GM21737 (cell line): Measurements from ENCODE around the gene ZHX3.
"Not testable (repeated sequence)": the region's sequence is repeated elsewhere in the genome, so short reads cannot be mapped to it uniquely, and the experiment has no call there.

Experiments used
- ATAC-seq: cut with Tn5 transposase; IDR thresholded peaks from one replicate; pipeline ENCODE4 v1.9.1; 2021; ENCODE audit warnings: mild to moderate bottlenecking, moderate library complexity; ENCODE audit not compliant: unreplicated experiment

The ZHX3 gene

GRCh38 chr20:41137614-41138474 lies 179.7 kb downstream of the ZHX3 start:
- peak; percentile 16 for ATAC-seq

GRCh38 chr20:41136680-41137613 lies 180.6 kb downstream of the ZHX3 start, which contains the start of gene PLCG1:
TSS of gene PLCG1 (plus strand) at chr20:41137543. CDS start at chr20:41137642, 99 bp downstream.
- ATAC-seq, result peak; percentile 58

GRCh38 chr20:41135888-41136679 lies 181.4 kb downstream of the ZHX3 start:
- ATAC-seq, result no peak

- no peak for ATAC-seq
Observed at GRCh38 chr20:41135187-41135887, 182.2 kb downstream of the ZHX3 start.

- no peak for ATAC-seq
Observed at GRCh38 chr20:41134362-41135186, 183.0 kb downstream of the ZHX3 start.

- no peak for ATAC-seq
Observed at GRCh38 chr20:41133709-41134361, 183.7 kb downstream of the ZHX3 start.

- ATAC-seq, result not testable (repeated sequence)
Observed at GRCh38 chr20:41132388-41132775, 185.1 kb downstream of the ZHX3 start.

- no peak for ATAC-seq
Observed at GRCh38 chr20:41131594-41132387, 185.7 kb downstream of the ZHX3 start.
